SHP77 treated with DMSO at 0.1 percent for 48 hours (cell line): ENCODE results near the gene DPYD.

Experiments
- DNase-seq: peaks from one replicate; lab custom pipeline; 2025; lab: John Stamatoyannopoulos, UW

The DPYD gene

GRCh38 chr1:97091679-97092078 is 829.2 kb downstream of the DPYD start:
- no peak for DNase-seq

DNA sequence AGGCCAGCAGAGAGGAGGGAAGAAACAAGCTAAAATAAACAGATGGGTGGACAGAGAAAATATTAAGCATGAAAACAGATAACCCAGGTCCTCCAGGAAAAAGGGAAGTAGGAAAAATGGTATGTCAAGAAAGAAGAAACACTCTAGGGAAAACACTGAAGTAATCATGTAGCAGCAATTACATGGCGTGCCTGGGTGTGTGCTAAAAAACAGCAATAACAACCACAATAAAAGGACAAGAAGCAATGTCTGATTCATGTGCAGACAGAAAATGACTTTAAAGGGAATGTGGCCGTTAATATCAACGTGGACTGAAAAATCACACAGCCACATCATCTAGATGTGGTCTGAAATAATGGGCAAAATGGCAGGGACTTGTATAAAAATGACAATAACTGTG is 829.6 kb downstream of the DPYD start:
- DNase-seq, result no peak

DNA sequence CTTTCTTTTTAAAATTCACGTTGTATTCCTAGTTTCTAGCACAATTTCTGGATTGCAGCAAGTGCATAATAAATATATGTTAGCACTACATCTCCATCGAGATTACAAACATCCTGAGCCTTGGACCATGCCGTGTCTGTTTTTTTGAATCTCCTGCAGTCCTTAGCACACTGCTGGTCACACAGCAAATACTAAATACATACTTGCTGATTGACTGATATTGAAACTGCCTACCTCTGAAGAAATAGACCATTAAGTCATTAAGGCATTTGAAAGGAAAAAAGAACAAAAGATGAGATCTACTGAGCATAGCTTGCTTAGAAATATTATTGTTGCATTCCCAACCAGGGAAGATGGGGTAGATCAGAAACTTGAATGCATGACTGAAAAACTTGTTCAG is 830.1 kb downstream of the DPYD start:
- no peak for DNase-seq

- DNase-seq, result no peak
Observed at GRCh38 chr1:97089173-97089572, 831.7 kb downstream of the DPYD start.

GRCh38 chr1:97088391-97088790 is 832.4 kb downstream of the DPYD start:
- DNase-seq, result no peak

- DNase-seq, result no peak
Observed at GRCh38 chr1:97084546-97084945, 836.3 kb downstream of the DPYD start.

GRCh38 chr1:97082160-97082848 is 838.5 kb downstream of the DPYD start:
- DNase-seq, result no peak

GRCh38 chr1:97078872-97079271 is 842.0 kb downstream of the DPYD start:
- DNase-seq, result no peak

DNA sequence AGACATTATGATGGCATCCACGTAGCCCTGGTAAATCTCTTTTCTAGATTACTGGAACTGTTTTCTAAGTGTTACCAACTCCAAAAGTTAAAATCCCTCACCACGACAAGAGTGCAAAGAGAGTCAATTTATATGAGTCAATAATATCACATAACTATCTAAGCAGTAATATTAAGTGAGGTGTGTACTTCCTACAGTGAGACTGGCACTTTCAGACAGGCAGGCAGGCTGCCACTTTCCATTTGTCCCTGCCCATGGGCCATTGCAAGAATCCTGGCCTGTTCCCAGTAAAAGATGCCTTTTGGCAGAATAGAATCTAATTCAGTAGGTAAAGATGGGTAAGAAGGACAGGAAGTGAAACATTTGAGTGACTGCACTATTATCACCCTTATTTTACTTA is 843.6 kb downstream of the DPYD start:
- no peak for DNase-seq

GRCh38 chr1:97074771-97075170 is 846.1 kb downstream of the DPYD start:
- no peak for DNase-seq

- no peak for DNase-seq
Observed at GRCh38 chr1:97073936-97074335, 846.9 kb downstream of the DPYD start.

DNA sequence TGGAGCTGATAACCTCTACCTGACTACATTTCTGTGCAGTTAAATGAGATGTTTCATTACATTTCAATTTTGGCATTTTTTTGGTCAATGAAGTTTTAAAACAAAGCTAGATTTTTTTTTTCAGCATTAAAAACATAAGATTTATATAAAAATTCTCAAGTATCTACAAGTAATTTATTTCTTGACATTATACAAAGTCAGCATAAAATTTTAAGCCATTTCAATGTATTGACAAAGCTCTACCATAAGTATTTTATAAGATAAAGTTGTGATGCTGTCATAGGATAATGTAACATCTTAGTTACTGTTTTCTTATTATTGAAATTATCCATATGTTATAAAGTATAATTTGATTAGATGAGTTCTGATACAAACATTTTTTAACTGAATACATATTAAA is 847.7 kb downstream of the DPYD start:
- DNase-seq, result no peak

DNA sequence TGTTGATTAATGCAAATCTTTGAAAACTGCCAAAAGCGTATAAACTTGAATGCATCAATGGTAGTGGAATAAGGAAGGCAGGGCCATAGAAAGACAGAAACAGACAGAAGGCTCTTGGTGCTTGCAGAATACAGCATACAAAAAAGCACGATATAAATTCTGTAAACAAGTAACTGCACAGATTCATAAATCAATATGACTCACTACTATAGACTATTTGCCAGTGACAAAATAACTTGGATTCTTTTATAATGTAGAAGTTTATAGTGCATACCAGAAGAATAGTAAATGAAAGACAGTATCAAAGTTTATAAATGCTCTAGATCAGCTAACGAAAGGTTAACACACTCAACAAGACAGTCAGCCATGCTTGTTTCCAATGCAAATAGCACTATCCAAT is 849.7 kb downstream of the DPYD start:
- DNase-seq, result no peak

DNA sequence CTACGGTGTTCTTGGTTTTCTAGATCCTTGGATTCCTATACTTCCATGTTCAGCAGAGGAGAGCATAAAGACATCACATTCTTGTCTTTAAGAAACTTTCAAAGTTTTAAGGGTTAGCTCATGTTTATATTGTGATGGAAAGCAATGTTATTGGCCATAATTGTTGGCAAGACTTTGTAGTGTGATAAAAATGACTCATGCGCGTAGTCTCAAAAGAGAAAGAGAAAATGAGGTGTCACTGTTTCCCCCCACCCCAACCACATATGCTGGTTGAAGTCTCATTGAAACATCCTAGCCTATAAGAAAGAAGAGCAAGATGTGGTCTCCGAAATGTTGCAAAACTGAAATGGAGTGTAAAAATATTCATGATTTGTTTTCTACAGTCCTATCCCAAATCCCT is 850.5 kb downstream of the DPYD start:
- DNase-seq, result no peak

- DNase-seq, result no peak
Observed at GRCh38 chr1:97069312-97069711, 851.5 kb downstream of the DPYD start.

DNA sequence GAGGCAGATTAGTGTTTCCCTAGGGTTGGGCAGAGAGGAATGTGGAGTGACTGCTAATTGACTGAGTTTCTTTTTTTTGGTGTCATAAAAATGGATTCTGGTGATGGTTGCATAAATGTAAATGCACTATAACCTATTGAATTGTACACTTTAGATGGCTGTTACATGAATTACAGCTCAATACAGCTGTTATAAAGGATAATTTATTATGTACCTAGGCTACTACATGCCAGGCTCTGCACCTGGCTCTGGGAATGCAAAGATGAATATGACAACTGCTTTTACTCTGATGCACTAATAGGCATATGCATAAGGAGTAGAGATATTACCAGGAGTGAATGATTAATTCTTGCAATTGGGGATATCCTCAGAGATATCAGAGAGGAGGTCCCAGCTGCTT is 854.0 kb downstream of the DPYD start:
- no peak for DNase-seq

GRCh38 chr1:97063532-97063931 is 857.3 kb downstream of the DPYD start:
- DNase-seq, result no peak

GRCh38 chr1:97061604-97062003 is 859.2 kb downstream of the DPYD start:
- no peak for DNase-seq

- no peak for DNase-seq
Observed at GRCh38 chr1:97056386-97056785, 864.4 kb downstream of the DPYD start.

- no peak for DNase-seq
Observed at GRCh38 chr1:97053268-97053667, 867.6 kb downstream of the DPYD start.

- no peak for DNase-seq
Observed at GRCh38 chr1:97051823-97052222, 869.0 kb downstream of the DPYD start.

- no peak for DNase-seq
Observed at GRCh38 chr1:97050506-97050905, 870.3 kb downstream of the DPYD start.

GRCh38 chr1:97047421-97047793 is 873.4 kb downstream of the DPYD start:
- DNase-seq, result no peak

DNA sequence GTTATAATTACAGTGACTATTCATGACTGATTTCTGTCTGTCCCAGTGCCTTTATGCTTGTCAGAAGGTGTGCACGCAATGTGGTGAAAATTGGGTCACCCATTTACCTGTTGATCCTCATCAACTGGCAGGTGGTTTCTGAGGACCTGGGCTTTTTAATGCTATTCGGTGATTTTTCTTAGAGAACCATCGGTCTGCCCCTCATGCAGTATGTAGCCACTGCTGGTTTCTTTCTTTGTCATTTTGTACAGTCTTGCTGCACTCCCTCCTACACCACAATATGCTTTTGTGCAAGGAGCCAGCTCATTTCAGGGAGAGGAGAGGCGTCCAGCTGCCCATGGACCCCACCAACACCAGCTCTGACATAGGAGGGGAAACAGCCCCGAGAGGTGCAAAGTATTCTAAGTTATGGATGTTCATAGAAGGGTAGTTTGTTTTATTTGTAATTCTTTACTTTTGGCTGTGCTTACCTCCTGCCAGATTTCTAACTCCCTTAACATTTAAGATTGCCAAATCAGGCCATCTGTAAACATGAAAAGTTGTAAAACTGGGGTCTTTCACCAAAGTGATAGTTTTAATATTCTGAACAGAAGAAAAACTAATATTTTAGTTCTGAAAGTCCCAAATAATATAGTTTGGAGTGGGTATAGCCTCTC is 873.9 kb downstream of the DPYD start:
- no peak for DNase-seq
